Transverse colon (tissue), 4 donors: ENCODE measurements around the gene HOXB9. TPM values are rescaled to one million over a fixed set of nuclear protein-coding genes. Genes with fewer than 3 reads are reported as not detected.
A peak's percentile ranks its signal among the peaks of the same experiment; 100 is the strongest.

Source experiments
- DNase-seq: peaks from one replicate; pipeline ENCODE4 v3.0.0-alpha.2; 2019
- H3K27ac ChIP-seq, 4 donors: fragments of 200-600 bp; sonication (generic); 2 replicates each; pipeline ENCODE4 v1.5.1; 2016 to 2018; ENCODE audit warnings: inconsistent platforms in 4 of 4
- H3K27me3 ChIP-seq: fragments of 200-600 bp; sonication (generic); 2 replicates; pipeline ENCODE4 v1.5.1; 2017; ENCODE audit warnings: inconsistent platforms
- H3K36me3 ChIP-seq, 4 donors: fragments of 200-600 bp; sonication (generic); 2 replicates each; pipeline ENCODE4 v1.5.1; 2017 to 2019; ENCODE audit warnings: inconsistent platforms in 4 of 4
- H3K4me1 ChIP-seq, 4 donors: fragments of 200-600 bp; sonication (generic); 2 replicates each; pipeline ENCODE4 v1.5.1; 2017 to 2020; ENCODE audit warnings: inconsistent platforms in 4 of 4
- H3K4me3 ChIP-seq, 4 donors: fragments of 200-600 bp; sonication (generic); 1 replicate in 1 of 4; 2 replicates in 3 of 4; pipeline versions ENCODE4 v1.5.1 to v1.6.1; 2017 to 2019; ENCODE audit warnings: inconsistent platforms in 4 of 4
- H3K9me3 ChIP-seq, 2 donors: fragments of 200-600 bp; sonication (generic); 2 replicates each; pipeline ENCODE4 v1.5.1; 2017 to 2019; ENCODE audit warnings: inconsistent platforms in 2 of 2
- EP300 ChIP-seq: sonication (generic); formaldehyde crosslinking; IDR thresholded peaks from one replicate; pipeline ENCODE4 v1.6.1; 2017; ENCODE audit warnings: antibody characterized with exemption, low read depth
- POLR2A ChIP-seq: fragments of 450-650 bp; IDR thresholded peaks from one replicate; pipeline ENCODE4 v1.6.1; 2016; ENCODE audit warnings: antibody characterized with exemption, mild to moderate bottlenecking, moderate library complexity
- POLR2AphosphoS5 ChIP-seq, 3 donors: sonication (generic); formaldehyde crosslinking; IDR thresholded peaks; one replicate each; pipeline ENCODE4 v1.6.1; 2016; ENCODE audit warnings: antibody characterized with exemption in 3 of 3
- WGBS, 2 donors: methylation state at CpG; one replicate each; pipeline ENCODE4 v1.1.5; 2018; ENCODE audit warnings: low coverage in 1 of 2; 5-methylcytosine and 5-hydroxymethylcytosine counted together
- in situ Hi-C, 4 donors: fragments of 200-750 bp; cut with MboI; loops; one replicate each; pipeline versions ENCODE4 v1.15.0 to v1.15.1; 2017; ENCODE audit warnings: low sequenced_read_pairs in 3 of 4, low pct_ligation_motif_present in 1 of 4, low pct_unique_long_range_greater_than_20kb in 1 of 4
- intact Hi-C: fragments of 100-400 bp; cut with DNase I; formaldehyde crosslinking; loops from one replicate; pipeline ENCODE4 v1.15.1; 2023; ENCODE audit warnings: low total_unique reads
- total RNA-seq, 4 donors: library from RNA; depleted of rRNA; stranded (reverse); fragments of >200 nt; gene quantifications; one replicate each; pipeline ENCODE4 v1.1.0, GENCODE V29; 2016
- TF ChIP-seq, protein P1 (sequence below), 5 experiments: fragments of 200-600 bp in 3 of 5; fragments of 450-650 bp in 2 of 5; sonication (generic) in 3 of 5; IDR thresholded peaks; 1 replicate in 2 of 5; 2 replicates in 3 of 5; pipeline ENCODE4 v1.5.1; 2016 to 2017; ENCODE audit warnings: antibody characterized with exemption in 5 of 5, inconsistent platforms in 3 of 5, mild to moderate bottlenecking in 2 of 5, moderate library complexity in 1 of 5

HOXB9 gene
- total RNA-seq, 4 donors from 2014 or later = 19.8 to 54.3 (median 29.4) TPM

DNA sequence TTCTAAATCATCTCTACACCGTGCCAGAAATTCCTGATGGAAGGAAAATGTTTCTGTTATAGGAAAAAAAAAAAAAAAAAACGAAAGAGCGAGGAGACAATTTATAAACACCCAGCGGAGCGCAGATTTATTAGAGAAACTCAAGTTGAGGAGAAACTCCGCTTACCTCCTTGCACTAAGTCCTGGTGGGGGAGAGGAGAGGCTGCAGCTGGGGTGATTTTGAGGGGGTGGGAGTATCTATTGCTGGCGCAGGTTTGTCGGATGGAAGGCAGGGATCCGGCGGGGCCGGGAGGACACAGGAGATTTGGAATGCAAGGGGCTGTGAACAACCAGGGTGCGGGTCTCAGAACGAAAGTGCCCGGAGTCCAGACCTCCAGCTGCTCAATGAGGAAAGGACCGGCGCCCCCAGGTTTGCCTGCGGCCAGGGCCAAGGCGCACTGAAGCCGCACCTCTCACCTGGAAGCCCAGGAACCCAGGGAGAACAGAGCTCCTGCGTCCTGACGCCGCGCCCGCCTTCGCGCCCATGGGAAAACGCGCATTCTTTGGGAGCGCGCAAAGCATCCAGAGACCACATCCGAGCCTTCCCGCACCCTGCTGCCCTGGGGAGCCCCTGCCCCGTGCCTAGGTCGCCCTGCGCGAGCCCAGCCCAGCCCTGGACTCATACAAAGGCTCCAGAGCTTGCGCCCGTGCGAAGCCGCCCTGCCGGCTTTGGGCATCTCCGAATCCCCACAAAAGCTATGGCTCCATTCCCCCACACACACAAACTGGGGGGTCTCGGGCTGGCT, 8.5 kb downstream of the HOXB9 start:
- Histone ChIP-seq H3K36me3 (no peaks in the 10 kb centered on the region), H3K9me3 (no peaks in the 10 kb centered on the region), H3K27ac (peak overlapping the region in 1 of 4 donors; percentile 45), H3K4me1 (peaks cover 0 to 76% (median 56%) of the 10 kb centered on the region in 4 donors), H3K27me3 (peaks cover 100% of the 10 kb centered on the region), H3K4me3 (peak overlapping the region in 2 of 4 donors; percentile 22 to 38)
- TF ChIP-seq EP300 = no peak
- no peak for TF ChIP-seq POLR2A
- no peak for TF ChIP-seq POLR2AphosphoS5 (IDR thresholded peaks at IDR 0.05)
- TF ChIP-seq, protein P1, sequence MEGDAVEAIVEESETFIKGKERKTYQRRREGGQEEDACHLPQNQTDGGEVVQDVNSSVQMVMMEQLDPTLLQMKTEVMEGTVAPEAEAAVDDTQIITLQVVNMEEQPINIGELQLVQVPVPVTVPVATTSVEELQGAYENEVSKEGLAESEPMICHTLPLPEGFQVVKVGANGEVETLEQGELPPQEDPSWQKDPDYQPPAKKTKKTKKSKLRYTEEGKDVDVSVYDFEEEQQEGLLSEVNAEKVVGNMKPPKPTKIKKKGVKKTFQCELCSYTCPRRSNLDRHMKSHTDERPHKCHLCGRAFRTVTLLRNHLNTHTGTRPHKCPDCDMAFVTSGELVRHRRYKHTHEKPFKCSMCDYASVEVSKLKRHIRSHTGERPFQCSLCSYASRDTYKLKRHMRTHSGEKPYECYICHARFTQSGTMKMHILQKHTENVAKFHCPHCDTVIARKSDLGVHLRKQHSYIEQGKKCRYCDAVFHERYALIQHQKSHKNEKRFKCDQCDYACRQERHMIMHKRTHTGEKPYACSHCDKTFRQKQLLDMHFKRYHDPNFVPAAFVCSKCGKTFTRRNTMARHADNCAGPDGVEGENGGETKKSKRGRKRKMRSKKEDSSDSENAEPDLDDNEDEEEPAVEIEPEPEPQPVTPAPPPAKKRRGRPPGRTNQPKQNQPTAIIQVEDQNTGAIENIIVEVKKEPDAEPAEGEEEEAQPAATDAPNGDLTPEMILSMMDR (IDR thresholded peaks at IDR 0.05) = no peak
- DNase-seq = no peak
- in situ Hi-C loops (no loop called here), intact Hi-C loops (loop anchor here (5.0 kb wide), 1 partner anchor 280 kb away; no protein-coding TSS in a partner anchor)
- WGBS, 2 donors = 10 to 11% methylated on average over 8 to 22 of the region's 43 CpGs

DNA sequence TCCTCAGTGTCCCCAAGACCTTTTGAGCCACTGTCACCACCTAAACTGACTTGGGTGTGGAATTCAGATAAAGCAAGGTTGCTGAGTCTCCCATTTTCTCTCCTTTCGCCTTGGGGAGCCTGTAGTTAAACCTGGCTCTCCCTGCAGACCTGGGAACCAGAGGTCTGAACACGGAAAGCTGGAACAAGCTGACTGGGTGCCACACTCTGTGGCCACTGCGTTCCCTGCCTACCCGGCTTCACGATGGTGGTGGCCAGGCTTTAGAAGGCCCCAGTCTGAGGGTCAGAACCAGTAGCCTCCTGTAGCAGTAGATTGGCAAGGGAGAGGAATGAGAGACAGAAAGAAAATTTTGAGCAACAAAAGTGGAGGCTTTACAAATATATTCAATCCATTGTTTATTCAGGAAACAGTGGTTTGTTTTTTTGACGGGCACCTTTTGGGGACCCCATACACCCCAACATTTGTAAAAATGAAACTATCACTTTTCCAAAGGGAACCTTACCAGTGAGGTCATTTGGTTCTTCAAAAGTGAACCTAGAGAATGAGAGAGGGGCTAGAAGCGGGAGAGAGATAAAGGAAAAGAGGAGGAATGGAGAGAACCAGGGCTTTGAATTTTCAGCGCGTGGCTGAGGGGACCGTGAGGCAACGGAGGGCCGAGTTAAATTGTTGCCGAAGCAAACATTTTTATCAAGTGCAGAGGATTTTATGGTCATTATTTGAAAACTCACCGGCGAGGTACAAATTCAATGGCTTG, 9.3 kb downstream of the HOXB9 start:
- intact Hi-C loops (loop anchor here (5.0 kb wide), 1 partner anchor 280 kb away; no protein-coding TSS in a partner anchor), in situ Hi-C loops (no loop called here)
- H3K27ac ChIP-seq = peak overlapping the region in 1 of 4 donors; percentile 11
- peaks cover 100% of the 10 kb centered on the region for H3K27me3 ChIP-seq
- H3K36me3 ChIP-seq = no peaks in the 10 kb centered on the region
- WGBS, 2 donors = 33% methylated on average over 10 to 15 of the region's 15 CpGs
- TF ChIP-seq POLR2AphosphoS5 (IDR thresholded peaks at IDR 0.05) (no peak), POLR2A (no peak), EP300 (no peak)
- TF ChIP-seq, protein P1 (IDR thresholded peaks at IDR 0.05) = no peak
- DNase-seq = no peak
- no peak overlapping the region for H3K4me3 ChIP-seq
- peaks cover 0 to 84% (median 63%) of the 10 kb centered on the region in 4 donors for H3K4me1 ChIP-seq
- no peaks in the 10 kb centered on the region for H3K9me3 ChIP-seq

DNA sequence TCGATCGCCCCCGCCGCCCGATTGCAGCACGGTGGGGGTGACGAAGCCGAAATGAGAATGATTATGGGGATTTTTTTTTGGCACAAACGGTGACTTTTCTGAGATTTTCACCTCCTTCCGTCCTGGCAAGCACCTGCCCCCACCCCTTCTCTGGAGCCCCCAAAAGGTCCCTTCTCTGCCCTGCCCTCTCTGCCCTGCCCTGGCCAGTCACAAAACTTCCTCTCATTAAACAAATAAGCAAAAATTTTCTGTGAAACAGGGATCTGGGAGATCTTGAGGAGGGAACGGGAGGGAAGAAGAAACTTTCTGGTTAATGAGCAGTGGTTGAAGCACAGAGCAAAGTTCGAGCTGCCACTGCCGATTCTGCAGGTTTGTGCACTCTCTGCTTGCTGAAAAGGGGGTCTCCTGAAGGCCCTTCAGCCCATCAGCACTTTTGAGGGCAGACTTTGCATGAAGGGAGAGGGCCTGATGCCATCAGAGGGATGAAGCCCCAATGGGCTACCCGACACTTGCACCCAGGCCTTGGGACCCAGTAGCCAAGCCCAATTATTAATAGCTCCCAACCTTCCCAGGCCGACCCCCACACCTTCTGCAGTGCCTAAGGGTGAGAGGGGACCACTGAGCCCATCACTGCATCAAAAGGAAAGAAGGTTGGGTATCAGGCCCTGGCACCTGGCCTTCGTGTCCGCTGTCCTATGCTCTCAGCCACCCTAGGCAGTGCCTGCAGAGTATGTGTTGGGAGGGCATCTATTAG, 10.0 kb downstream of the HOXB9 start:
- H3K27me3 ChIP-seq = peaks cover 100% of the 10 kb centered on the region
- no peak for TF ChIP-seq POLR2AphosphoS5 (IDR thresholded peaks at IDR 0.05)
- TF ChIP-seq, protein P1 (IDR thresholded peaks at IDR 0.05) = no peak
- TF ChIP-seq EP300 = no peak
- TF ChIP-seq POLR2A = no peak

More for the DNA sequence above, 10.0 kb downstream of the HOXB9 start:
- no peak for DNase-seq
- H3K9me3 ChIP-seq = no peaks in the 10 kb centered on the region
- H3K36me3 ChIP-seq = no peaks in the 10 kb centered on the region
- peak overlapping the region in 2 of 4 donors; percentile 26 to 91 for H3K27ac ChIP-seq
- 6 to 31% methylated on average over 3 to 16 of the region's 17 CpGs for WGBS, 2 donors
- in situ Hi-C loops (no loop called here), intact Hi-C loops (loop anchor here (5.0 kb wide), 1 partner anchor 279 kb away; no protein-coding TSS in a partner anchor)
- H3K4me1 ChIP-seq = peaks cover 0 to 85% (median 63%) of the 10 kb centered on the region in 4 donors
- no peak overlapping the region for H3K4me3 ChIP-seq
